Hematopoietic multipotent progenitor cell treated with erythropoietin and hydrocortisone succinate and interleukin-3 and kit ligand, for 17 days (in vitro differentiated cells): ENCODE data around the gene ARSI.

Experiments
- DNase-seq: peaks from one replicate; pipeline ENCODE4 v3.0.0-alpha.2; 2015; ENCODE audit warnings: low spot score

The ARSI gene

DNA sequence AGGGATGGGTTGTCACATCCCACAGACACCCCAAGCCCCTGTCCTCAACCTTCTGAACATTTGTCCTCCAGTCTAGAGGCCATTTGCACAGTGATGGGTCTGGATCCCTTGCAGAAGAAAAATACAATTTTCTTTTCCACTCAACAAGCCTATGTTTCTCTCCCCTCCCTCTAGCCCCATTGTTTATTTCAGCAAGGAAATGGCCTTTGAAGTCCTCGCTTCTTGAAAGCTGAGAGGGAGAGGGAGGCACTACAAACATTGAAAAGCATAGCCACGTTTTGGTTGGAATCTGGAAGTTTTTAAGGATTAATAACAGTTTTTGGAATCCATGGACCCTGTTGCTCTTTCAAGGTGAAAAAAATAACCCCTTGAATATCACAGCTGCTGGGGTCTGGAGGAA, 24.0 kb upstream of the ARSI start:
- DNase-seq = no peak

DNA sequence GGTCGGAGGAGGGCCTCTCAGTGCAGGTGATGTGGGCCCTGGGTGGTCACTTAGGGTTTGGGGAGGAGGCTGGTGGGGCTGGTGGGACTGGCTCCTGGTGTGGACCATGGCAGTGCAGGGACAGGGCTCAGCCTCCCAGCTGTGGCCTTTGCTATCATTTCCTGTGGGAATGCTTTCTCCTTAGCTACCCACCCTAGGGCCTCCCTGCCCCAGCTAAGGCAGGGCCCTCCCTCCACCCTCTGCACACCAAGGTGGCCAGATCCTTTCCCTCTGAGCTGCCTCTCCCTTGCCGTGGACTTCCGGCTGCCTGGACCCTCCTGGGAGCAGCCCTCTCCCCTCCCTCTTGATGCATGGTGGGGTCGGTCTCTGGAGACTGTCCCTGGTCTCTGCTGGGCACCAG, 22.7 kb upstream of the ARSI start:
- DNase-seq = no peak

DNA sequence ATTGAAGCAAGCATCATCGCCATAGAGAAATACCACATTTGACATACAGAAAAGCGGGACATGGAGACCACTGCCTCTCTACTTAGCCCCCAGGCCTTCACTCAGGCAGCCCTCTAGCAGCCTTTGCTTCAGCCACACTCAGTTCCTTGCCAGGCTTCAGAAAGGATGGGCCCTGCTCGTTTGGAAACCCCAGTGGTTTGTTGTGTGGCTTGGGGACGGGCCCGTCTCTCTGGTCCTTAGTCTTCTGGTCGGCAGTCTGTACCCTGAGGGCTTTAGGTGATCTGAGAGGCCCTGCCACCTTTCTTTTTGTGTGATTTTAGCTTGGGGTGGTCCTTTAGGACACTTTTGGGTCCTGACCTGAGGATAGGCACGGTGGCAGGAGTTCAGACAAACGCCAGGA, 21.1 kb upstream of the ARSI start:
- DNase-seq = no peak

DNA sequence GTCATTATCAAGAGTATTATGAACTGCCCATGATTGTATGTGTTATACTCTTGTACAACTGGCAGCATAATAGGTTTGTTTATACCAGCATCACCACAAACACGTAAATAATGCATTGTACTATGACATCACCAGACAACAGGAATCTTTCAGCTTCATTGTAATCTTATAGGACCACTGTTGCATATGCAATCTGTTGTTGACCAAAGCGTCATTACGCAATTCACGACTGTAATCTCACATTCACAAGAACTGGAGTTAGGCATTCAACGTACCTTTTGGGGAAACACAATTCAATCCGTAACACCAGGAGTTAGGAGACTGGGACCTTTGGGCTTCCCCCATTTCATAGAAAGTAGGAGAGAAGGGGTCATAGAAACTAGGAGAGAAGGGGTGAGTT, 20.4 kb upstream of the ARSI start:
- DNase-seq = no peak

DNA sequence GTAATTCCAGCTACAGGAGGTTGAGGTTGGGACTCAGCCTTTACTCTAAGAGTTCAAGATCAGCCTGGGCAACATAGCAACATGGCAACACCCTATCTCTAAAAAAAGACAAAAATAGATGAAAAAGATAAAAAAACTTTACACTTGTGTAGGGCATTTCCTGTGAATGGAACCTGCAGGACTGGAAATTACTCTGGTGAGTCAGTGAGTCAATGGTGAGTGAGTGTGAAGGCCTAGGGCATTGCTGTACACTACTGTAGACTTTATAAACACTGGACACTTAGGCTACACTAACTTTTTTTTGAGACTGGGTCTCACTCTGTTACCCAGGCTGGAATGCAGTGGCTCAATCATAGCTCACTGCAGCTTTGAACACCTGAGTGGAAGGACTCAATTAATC, 19.5 kb upstream of the ARSI start:
- DNase-seq = no peak

DNA sequence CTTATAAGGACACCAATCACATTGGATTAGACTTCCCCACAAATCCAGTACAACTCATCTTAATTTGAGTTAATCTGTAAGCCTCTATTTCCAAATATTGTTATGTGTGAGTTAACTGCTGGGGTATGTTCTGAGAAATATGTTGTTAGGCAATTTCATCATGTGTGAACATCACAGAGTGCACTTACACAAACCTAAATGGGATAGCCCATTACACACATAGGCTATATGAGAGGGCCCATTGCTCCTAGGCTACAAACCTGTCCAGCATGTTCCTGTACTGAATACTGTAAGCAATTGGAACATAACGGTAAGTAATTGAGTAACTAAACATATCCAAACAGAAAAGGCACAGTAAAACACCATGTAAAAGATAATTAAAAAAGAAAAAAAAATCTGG, 19.1 kb upstream of the ARSI start:
- DNase-seq = no peak

DNA sequence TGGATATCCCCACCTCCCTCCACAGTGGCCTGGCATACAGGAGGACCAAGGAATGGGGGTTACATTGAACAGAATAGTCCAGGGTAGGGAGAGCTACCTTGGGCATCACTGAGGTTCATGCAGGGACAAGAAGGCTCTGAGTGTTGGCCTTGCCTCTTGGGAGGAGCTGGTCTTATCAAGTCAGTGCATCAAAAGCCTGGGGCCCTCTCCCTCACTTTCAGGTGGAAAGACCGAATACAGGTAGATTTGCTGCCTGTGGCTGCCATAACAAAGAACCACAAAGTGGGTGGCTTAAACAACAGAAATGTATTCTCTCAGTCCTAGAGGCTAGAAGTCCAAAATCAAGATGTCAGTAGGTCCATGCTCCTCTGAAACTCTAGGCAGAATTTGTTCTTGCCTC, 18.5 kb upstream of the ARSI start:
- DNase-seq = no peak

DNA sequence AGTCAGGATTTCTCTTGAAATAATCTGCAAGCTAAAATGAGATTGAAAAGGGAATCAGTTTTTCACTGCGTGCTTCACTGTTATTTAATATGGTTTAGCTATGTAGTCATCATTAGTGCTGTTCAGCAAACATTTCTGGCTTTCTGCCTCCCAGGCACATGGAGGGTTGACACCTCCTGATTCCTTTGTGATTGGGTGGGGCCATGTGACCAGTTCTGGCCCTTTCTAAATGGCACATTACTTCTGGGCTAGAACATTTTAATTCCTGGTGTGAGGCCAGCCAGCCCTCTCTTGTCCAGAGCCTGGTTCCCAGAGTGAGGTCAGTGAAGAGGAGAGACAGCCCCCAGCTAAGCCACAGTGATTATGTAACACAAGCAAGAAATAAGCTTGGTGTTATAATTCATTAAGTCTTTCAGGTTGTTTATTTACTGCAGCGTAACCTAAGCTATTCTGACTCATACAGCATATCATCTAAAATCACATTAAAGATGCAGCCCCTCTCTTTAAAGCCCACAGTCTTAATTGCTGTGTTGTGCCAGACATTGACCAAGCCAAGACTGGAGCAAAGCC, 17.4 kb upstream of the ARSI start:
- DNase-seq = no peak

DNA sequence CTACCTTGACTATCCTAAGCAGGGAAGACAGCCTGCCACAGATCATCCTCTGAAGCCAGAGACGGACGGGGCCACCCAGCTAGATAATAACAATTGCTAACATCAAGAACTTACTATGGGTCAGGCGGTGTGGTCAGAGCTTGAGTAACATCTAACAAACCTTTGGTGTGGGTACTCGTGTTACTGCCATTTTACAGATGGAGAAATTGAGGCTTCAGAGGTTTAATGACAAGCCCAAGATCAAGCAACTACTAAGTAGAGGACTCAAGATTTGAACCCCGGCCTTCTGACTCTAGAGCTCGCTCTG, 16.7 kb upstream of the ARSI start:
- DNase-seq = no peak

DNA sequence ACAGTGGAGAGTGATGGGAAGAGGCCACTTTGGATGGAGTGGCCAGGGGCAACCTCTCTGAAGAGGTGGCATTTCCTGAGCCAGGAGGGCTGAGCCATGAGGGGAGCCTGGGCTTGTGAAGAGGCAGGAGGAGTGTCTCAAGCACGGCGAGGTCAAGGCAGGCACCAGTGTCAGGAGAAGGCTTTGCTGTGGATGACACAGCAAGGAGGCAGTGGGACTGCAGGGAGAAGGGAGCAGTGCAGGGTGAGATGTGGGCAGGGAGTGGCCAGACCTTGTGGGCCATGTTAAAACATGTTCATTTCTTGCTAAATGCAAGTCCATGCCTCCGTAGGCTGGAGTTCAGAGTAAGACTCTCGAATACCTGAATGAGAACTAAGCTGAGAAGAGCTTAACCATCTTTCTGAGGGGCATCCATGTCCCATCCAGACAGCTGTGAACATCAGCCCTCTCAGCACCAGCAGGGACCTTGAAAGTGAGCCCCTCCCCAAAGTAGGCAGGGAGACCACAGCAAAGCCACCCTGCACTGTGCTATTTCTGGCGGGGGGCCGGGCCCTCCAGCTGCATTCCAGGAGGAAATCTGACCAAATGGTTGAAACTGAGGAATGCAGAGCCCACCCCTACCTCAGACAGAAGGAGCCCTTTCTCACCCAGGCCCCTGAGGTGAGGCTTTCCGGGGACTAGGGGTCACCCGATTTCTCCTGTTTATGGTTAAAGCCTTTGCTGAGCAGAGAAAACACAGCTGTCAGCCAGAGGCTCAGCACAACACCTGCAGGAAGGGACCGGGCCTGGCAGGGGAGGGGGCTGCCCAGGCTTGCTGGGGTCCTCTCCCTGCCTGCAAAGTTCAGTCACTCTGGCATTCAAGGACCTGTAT, 16.1 kb upstream of the ARSI start:
- DNase-seq = no peak

DNA sequence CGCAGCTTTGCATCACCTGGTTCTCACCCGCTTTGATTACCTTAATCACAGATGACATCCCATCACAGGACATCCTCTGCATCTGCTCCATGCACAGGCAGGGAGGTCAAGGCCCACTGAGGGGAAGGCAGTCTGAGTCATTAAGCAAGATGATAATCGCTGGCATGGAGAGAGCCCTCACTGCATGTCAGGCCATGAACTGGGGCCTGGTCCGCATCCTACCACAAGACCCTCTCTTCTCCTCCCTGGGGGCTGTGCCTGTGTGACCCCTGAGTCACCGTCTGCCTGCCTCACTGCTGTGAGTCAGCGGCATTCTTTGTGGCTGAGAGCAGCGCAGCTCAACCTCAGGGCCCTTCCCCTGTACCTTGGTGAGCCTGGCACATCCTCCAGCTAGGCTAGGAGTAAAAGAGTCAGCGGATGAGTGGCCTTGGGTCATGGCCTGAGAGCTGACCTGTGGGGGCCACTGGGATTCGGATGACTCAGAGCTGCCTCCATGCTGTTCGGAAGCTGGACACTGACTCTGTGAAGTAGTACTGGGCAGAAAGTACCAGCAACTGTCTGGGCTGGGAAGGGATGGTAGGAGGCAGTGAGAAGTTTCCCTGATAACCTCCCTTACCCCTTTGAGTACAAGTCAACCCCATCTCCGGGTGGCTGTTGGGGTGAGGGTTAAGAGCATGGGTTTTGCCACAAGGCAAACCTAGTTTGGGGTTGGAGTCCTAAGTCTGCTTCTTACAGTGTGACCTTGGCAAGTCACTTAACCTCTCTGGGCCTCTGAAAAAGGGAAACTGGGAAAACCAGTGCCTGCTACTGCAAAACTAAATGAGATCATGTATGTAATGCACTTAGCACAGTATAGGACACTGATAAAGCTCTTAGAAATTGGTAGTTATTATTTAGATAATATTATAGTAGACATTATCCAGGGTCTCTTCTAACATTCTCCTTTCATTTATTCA, 14.6 kb upstream of the ARSI start:
- DNase-seq = no peak

DNA sequence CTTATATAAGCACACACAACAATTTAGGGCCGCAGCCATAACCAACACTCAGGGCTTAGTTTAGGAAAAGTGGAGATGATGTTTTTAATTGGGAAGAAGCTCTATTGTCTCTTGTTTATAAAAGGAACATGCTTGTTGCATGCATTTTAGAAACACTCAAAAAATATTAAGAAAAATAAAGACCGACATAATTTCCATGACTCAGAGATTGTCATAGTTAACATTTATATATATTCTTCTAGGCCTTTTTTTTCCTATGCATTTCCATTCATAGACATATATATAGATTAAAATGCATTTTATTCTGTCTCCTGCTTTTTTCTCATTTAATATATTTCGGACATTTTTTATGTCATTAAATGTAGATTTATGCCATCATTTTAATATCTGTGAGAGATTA, 13.6 kb upstream of the ARSI start:
- no peak for DNase-seq

DNA sequence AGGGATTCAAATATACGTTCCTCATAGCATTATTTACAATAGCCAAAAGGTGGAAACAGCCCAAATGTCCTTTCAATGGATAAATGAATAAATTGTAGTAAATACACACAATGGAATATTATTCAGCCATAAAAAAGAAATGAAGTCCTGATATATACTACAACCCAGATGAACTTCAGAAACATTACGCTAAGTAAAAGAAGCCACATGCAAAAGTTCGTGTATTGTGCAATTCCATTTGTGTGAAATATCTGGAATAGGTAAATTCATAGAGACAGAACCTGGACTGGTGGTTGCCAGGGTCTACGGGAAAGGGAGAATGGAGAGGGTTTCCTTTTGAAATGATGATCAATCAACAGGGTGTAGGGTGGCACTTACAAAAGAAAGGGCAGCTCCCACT, 12.5 kb upstream of the ARSI start:
- DNase-seq = no peak

DNA sequence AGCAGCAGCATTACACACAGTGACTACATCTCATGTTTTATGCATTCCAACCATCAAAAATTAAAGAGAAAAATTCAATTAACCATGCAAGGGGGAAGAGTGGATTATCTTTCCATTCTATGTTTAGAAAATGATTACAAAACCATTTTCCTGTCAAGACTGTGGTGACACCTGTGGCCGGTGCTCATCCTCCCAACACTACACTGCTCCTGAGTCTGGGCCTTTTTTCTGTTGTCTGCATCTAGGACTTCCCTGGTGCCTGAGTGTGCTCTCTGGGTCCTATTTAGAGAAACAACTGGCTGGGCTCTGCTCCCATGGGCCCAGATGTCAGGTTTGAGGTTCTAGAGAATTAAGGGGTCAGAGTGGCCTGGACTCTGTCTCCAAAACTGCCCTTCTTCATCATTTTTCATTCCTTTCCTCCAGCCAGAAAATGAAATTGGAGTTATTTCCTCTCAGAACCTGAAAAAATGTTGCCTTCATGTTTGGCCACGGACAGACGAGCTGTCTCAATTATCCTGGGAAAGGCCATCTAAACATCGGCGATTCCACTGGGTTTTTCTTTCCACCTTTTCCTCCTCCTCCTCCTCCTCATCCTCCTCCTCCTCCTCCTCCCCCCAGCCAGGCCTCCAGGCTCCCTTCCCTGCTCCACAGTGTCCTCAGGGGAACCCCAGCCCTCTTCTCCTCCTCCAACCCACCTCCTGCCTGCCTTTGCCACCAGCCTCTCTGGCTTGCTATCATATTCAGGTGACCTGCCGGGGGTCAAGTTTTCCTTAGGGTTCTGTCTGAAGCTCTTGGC, 11.4 kb upstream of the ARSI start:
- no peak for DNase-seq

DNA sequence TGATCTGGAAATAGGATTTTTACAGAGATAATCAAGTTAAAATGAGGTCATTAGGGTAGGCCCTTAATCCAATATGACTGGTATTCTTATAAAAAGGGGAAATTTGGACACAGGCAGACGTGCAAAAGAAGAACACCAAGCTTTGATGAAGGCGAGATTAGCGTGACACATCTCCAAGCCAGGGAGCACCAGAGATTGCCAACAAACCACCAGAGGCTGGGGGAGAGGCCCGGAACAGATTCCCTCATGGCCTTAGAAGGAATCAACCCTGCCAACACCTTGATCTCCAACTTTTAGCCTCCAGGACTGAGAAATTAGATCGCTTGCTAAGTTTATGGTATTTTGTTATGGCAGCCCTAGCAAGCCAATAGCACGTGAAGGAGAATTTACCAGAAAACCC, 10.8 kb upstream of the ARSI start:
- no peak for DNase-seq

DNA sequence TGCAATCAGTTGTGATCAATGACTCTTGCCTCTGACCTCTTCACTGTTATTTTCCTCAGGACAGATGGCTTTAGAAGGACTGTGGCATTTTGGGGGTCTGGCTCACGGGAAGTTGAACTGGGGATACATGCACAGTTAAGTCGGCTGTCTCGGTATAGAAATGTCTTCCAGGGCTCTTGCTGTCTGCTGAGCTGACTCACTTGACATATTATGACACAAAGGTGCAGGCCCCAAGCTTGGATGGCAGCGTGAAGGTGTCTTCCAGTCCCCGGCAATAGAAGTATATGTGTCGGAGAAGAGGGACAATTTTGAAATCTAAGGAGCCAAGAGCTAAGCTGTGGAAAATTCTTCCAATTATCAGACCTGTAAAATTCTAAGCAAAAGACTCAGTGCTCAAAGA, 9.8 kb upstream of the ARSI start:
- DNase-seq = no peak

DNA sequence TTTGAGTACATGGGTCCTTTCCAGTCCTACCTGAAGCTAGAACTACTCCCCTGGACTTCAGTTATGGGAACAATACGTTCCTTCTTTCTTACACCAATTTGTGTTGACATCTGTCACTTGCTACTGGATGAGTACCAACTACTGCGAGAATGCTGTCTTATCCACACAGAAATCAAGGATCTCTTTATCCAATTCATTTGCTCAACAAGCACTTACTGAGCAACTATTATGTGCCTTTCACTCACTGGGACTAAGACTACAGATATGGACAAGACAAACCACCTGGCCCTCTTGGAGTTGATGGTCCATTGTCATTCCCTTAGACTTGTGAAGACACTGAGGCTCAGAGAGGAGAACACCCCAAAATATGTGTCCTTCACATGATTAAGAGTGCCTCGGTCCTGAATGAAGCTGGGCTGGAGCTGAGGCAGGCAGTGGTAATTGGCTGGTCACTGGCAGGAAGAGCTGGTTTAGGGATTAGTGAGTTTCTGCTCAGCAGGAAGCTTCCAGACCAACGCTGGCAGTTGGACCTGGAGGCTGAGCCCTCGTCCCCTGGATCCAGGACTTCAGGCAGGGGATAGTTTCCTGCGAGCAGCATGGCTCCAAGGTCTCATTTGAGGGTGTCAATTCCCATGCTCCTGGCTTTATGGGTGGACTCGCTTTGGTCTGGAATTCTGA, 8.4 kb upstream of the ARSI start:
- DNase-seq = no peak

DNA sequence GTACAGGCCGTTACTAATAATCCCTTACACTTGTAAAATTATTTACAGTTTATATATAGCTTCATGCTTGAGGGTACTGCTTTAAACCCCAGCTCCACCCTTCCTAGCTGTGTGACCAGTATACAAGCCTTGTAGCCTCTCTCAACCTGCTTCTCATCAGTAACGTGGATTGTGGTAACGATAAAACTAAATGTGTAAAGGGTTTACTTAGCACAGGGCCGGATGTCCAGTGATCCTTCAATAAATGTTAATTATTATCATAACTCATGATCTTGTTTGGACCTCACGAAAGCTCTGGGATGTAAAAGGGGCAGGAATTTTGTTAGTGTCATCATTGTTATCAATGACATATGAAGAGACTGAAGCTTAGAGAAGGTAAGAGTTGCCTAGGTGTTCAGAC, 7.5 kb upstream of the ARSI start:
- no peak for DNase-seq

DNA sequence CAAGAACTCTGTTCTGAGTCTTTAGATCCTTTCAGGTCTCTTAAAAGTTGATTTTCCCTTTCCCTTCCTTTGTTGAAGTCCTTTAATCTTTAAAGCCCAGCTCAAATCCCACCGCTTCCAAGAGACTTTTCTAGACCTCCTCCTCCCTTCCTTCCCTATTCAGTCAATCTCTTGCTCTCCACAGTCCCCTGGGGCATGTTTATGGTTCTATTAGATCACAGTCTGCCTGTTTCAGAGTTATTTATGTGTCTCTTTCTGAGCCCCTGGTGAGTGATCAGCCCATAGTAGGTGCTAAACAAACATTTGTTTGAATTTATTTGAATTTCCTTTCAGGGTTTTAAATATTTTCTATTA, 7.2 kb upstream of the ARSI start:
- no peak for DNase-seq

DNA sequence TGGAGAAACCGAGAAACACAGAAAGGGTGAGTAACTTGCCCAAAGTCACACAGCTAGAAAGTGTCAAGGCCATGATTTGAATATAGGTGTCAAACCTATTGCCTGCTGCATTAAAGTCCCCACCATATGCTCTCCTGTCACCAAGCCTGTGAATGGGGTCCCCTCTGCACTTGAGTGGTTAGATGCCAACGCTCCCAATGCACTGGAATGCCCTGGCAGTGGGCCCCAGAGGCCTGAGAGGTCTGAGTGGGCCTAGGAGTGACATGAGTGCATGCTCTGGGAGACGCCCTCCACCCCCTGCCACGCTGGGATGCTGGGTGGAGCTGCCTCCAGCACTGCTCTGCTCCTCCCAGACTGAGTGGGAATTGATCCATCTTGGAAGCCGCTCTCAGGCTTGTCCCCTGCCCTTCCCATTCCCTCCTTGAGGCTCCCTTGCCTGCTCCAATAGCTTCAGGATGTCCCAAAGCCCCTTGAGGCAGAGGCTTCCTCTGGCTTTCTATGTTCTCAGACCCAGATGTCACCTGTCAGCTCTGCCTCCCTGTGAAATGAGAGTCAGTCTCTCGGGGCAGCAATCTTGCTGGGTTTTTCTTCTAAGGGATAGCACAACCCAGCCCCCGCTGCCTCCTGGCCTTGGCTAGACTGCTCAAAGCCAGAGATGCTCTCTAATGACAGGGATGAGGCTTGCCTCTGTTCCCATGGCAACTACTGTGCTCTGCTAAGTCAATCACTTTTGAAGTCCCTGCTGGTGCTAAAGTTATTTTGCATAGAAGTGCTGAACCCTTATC, 6.6 kb upstream of the ARSI start:
- DNase-seq = no peak
